OCI-LY3 (cell line): ENCODE measurements around the gene ZFAND3.

ENCODE experiments used
- H2AFZ ChIP-seq: fragments of 200-600, 300-600 bp; shearing (Covaris generic); 2 replicates; pipeline ENCODE4 v1.6.0; 2014; ENCODE audit warnings: antibody characterized with exemption, low read depth, low read length
- H3K27ac ChIP-seq: fragments of 200-600, 300-600 bp; sonication (generic); 2 replicates; pipeline ENCODE4 v1.5.1; 2014; ENCODE audit warnings: mild to moderate bottlenecking, low read length, moderate library complexity, mixed read lengths
- H3K27me3 ChIP-seq: fragments of 200-600, 300-600 bp; sonication (generic); 2 replicates; pipeline ENCODE4 v1.6.1; 2014; ENCODE audit warnings: low read depth, low read length, mixed read lengths
- H3K36me3 ChIP-seq: fragments of 200-600, 300-600 bp; sonication (generic); replicated peaks from 2 replicates; pipeline ENCODE3; 2014; ENCODE audit warnings: low read depth, low read length, mixed read lengths
- H3K4me1 ChIP-seq: fragments of 300-600, 200-600 bp; sonication (generic); 2 replicates; pipeline ENCODE4 v1.6.1; 2014; ENCODE audit warnings: low read length, mixed read lengths
- H3K4me2 ChIP-seq: fragments of 200-600, 300-600 bp; sonication (generic); 2 replicates; pipeline ENCODE4 v1.6.1; 2014; ENCODE audit warnings: low read length, mixed read lengths
- H3K4me3 ChIP-seq: fragments of 300-600, 200-600 bp; sonication (generic); 2 replicates; pipeline ENCODE4 v1.5.1; 2014; ENCODE audit warnings: antibody characterized with exemption, mild to moderate bottlenecking, low read length, moderate library complexity
- H3K79me2 ChIP-seq: fragments of 300-600, 200-600 bp; shearing (Covaris generic); 2 replicates; pipeline ENCODE4 v1.6.1; 2014; ENCODE audit warnings: mild to moderate bottlenecking, low read length, mixed read lengths
- H3K9ac ChIP-seq: fragments of 300-600, 200-600 bp; shearing (Covaris generic); 2 replicates; pipeline ENCODE4 v1.6.0; 2014; ENCODE audit warnings: mild to moderate bottlenecking, low read length, moderate library complexity
- H3K9me3 ChIP-seq: fragments of 200-600, 300-600 bp; shearing (Covaris generic); 2 replicates; pipeline ENCODE4 v1.6.1; 2014; ENCODE audit warnings: low read length, mixed read lengths; ENCODE audit not compliant: insufficient read depth
- H4K20me1 ChIP-seq: fragments of 200-600, 300-600 bp; sonication (generic); 2 replicates; pipeline ENCODE4 v1.6.1; 2016; ENCODE audit warnings: low read length, mixed read lengths; ENCODE audit not compliant: insufficient read depth
- CTCF ChIP-seq: fragments of 200-600, 300-600 bp; sonication (generic); IDR thresholded peaks from 2 replicates; pipeline ENCODE4 v1.5.1; 2014; ENCODE audit warnings: antibody characterized with exemption, low read length, low read depth
- EZH2phosphoT487 ChIP-seq: fragments of 200-600 bp; shearing (Covaris generic); IDR thresholded peaks from 2 replicates; pipeline ENCODE4 v1.6.1; 2018; ENCODE audit warnings: antibody characterized with exemption, mixed run types, low read depth

Gene ZFAND3

GRCh38 chr6:37897321-37897720, 77.8 kb downstream of the ZFAND3 start:
- no peak overlapping the region for H3K4me2 ChIP-seq

DNA sequence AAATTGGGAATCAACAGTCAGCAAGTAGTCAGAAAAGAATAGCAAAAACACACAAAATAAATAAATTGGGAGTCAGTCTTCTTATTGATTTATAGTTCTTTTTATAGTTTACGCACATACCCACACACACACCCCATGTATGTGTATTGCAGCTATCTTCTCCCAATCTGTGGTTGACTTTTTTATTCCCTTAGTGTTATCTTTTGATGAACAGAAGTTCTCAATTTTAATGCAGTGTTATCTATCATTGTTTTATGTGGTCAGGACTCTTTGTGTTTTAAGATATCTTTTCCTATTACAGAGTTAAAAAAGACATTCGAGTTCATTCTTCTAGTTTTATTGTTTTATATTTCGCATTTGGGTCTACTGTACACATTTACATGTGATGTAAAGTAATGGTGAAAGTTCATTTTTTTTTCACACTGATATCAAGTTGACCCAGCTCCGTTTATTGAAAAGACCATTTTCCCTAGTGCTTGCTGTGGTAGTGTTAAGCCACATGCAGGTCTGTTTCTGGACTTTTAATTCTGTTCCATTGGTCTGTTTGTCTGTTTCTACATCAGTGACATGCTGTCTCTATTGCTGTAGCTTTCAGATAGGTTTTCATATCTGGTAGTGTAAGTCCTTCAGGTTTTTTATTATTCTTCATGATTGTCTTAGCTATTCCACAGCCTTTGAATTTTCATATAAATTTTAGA, 78.4 kb downstream of the ZFAND3 start:
- Histone ChIP-seq H3K9me3 (no peaks in the 10 kb centered on the region), H3K4me1 (peaks cover 11% of the 10 kb centered on the region), H3K9ac (no peak overlapping the region), H2AFZ (no peak overlapping the region), H3K4me3 (no peak overlapping the region), H3K79me2 (peaks cover 40% of the 10 kb centered on the region), H3K27me3 (no peaks in the 10 kb centered on the region), H3K4me2 (no peak overlapping the region), H3K27ac (no peak overlapping the region), H4K20me1 (peaks cover 44% of the 10 kb centered on the region), H3K36me3 (no peaks in the 10 kb centered on the region)
- TF ChIP-seq CTCF (no peak), EZH2phosphoT487 (no peak)

More at GRCh38 chr6:37897321-37897720, 77.8 kb downstream of the ZFAND3 start:
- peaks cover 50% of the 10 kb centered on the region for H4K20me1 ChIP-seq
- no peaks in the 10 kb centered on the region for H3K27me3 ChIP-seq
- H3K9me3 ChIP-seq, result no peaks in the 10 kb centered on the region
- TF ChIP-seq CTCF (no peak), EZH2phosphoT487 (no peak)
- peaks cover 40% of the 10 kb centered on the region for H3K79me2 ChIP-seq
- H3K27ac ChIP-seq, result no peak overlapping the region
- H3K9ac ChIP-seq, result no peak overlapping the region
- no peak overlapping the region for H2AFZ ChIP-seq
- H3K4me3 ChIP-seq, result no peak overlapping the region
- peaks cover 11% of the 10 kb centered on the region for H3K4me1 ChIP-seq
- no peaks in the 10 kb centered on the region for H3K36me3 ChIP-seq

DNA sequence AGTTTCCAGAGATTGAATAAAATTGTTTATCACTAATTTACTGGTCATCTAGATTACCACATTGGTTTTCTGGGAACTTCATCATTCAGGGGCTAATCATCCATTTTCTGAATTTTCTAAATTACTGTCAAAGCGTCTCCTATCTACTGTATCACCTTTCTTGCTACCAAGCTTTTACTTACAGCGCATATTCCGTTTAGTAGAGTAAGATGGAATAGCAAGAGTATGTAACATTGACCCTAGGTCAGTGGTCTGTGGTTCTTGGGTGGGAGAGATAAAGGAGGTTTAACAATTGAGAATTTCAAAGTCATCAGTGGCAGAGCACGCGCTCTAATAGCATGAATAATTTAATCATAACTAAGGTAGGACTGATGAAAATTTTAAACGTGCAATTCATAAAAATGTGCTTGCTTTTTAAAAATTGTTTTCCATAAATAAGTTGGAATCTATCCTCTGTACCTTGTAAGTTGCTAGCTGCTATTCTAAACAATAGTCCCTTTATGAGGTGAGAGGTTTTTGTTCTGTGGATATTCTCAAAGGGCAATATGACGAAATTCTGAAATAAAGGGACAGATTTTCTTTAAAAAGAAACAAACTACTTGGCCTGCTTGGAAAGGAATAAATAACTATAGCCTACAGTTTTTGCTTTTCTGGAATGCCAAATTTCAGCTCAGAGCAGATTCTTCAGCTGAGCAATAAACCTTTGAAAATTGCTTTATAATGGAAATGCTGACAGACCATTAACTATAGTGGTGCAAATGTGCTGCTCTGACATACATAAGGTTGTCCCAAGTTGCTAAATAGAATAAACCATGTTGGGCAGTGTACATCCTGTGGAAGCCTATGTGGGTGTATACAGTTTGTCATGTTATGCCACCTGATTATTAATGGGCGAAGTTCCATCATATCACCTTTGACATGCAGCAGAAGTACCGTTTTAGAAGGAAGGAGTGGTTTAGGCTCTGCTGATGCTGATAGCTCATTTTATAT, 84.1 kb downstream of the ZFAND3 start:
- no peaks in the 10 kb centered on the region for H3K36me3 ChIP-seq
- no peak overlapping the region for H3K27ac ChIP-seq
- peaks cover 46% of the 10 kb centered on the region for H3K79me2 ChIP-seq
- H3K4me3 ChIP-seq, result no peak overlapping the region
- no peak overlapping the region for H3K4me2 ChIP-seq
- TF ChIP-seq CTCF (no peak), EZH2phosphoT487 (no peak)
- peaks cover 43% of the 10 kb centered on the region for H4K20me1 ChIP-seq
- H2AFZ ChIP-seq, result no peak overlapping the region
- H3K4me1 ChIP-seq, result no peaks in the 10 kb centered on the region
- H3K9me3 ChIP-seq, result no peaks in the 10 kb centered on the region
- no peaks in the 10 kb centered on the region for H3K27me3 ChIP-seq
- no peak overlapping the region for H3K9ac ChIP-seq

DNA sequence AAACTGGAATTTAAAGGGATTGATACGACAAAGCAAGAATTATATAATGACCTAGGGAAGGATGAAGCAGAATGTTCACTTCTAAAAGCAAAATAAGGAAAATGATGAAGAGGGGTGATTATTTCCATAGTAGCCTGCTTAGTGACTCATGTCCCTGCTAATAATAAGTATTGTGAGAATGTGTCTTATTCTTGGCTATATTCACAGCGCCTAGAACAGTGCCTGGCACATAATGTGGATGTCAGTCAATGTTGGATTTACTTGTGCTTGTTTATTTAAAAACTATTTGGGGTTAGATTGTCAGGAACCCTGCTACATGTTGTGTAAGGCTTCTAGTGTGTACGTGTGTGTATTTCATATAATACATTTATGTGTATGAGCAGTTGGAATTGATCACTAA, 85.1 kb downstream of the ZFAND3 start:
- H3K27ac ChIP-seq, result no peak overlapping the region
- H3K4me1 ChIP-seq, result no peaks in the 10 kb centered on the region
- peaks cover 40% of the 10 kb centered on the region for H3K79me2 ChIP-seq
- no peak overlapping the region for H3K9ac ChIP-seq
- H3K36me3 ChIP-seq, result no peaks in the 10 kb centered on the region
- H2AFZ ChIP-seq, result no peak overlapping the region
- H3K9me3 ChIP-seq, result no peaks in the 10 kb centered on the region
- no peak overlapping the region for H3K4me3 ChIP-seq
- no peaks in the 10 kb centered on the region for H3K27me3 ChIP-seq
- peaks cover 38% of the 10 kb centered on the region for H4K20me1 ChIP-seq
- H3K4me2 ChIP-seq, result no peak overlapping the region
- TF ChIP-seq EZH2phosphoT487 (no peak), CTCF (no peak)
